ENCODE data around the gene TMCO1.
"Not testable (repeated sequence)": the region's sequence is repeated elsewhere in the genome, so short reads cannot be mapped to it uniquely, and the experiment has no call there.

The TMCO1 gene

DNA sequence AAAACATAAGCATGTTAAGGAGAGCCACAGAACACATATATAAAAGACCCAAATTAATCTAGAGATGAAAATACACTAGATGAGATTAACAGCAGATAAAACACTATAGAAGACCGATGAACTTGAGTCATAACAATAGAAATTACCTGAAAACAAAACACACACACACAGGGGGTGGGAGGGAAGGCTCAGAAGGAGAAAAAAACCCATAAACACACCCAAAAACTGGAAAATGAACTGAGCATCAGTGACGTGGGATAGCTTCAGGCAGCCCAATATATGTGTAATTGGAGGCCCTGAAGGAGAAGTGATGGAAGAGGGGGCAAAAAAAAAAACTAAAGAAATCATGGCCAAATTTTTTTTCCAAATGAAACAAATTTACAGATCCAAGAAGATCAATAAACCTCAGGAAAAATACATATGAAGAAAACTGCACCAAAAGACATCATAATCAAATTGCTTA, 81.7 kb downstream of the TMCO1 start:
- DNase-seq (ENCODE audit: low read depth) = no peak

DNA sequence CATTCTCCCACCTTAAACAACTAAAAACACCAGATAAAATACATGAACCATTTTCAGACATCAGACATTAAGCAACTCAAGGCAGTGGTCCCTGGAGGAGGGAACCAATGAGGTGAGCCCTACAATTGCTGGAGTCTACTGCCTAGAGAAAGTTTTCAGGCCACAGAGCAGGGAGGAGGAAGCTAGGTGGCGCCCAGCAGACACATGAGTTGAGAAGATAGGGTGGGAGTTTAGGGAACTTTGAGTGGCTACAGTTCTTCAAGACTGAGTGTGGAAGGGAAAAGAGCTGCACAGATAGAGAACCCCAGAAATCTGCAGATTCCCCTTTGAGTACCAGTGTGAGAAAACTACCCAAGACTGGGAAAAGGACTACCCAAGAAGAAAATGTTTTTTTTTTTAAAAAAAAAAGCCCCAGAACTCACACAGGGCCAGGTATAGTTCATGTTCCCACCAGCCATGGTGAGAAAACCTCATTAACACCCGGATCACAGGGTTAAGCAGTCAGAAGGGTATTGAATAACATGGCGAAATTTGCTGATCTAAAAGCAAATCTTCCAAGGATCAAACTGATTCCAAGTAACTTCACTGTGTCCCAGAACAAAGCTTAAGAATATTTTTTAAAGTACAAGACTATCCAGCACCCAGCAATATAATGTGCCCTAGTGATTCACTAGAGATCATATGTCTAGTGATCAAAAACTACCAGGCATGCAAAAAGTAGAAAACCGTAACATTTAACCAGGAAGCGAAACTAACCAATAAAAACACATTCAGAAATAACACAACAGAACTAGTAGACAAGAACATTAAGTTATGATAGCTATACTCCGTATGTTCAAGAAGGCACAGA, 82.3 kb downstream of the TMCO1 start:
- DNase-seq (ENCODE audit: low read depth) = no peak

DNA sequence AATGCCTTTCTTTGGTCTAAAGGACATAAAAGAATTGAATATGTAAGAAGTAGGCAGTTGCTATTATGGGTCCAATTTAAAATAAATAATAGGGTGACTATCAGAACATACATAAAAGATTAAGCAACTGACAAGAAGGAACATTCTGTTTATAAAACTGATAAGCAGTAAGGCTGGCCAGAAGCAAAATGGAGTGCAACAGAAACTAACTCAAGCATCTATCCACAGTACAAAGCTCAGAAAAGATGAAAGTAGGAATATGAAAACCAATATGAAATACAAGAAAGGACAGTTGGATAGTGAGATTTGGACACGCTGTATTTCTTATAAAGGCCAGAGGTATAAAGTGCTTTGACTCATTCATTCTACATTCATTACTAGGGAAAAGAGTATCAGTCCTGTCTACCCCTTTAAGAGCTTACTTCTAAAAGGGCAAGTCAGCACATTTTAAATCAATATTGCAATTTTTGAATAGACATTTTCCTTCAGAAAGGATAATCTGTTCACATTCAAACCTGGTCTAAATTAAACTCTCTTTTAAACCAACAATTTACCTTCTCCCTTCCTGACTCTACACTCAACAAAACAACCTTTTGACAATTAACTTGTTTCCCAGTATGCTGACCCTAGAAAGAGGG, 84.7 kb downstream of the TMCO1 start:
- DNase-seq (ENCODE audit: low read depth) = no peak

DNA sequence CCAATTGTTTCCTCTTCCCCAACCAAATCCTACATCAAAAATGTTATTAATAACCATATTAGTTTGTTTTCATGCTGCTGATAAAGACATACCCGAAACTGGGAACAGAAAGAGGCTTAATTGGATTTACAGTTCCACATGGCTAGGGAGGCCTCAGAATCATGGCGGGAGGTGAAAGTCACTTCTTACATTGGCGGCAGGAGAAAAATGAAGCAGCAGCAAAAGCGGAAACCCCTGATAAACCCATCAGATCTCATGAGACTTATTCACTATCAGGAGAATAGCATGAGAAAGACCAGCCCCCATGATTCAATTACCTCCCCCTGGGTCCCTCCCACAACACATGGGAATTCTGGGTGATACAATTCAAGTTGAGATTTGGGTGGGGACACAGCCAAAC, 87.9 kb downstream of the TMCO1 start:
- not testable (repeated sequence) for DNase-seq (ENCODE audit: low read depth)

DNA sequence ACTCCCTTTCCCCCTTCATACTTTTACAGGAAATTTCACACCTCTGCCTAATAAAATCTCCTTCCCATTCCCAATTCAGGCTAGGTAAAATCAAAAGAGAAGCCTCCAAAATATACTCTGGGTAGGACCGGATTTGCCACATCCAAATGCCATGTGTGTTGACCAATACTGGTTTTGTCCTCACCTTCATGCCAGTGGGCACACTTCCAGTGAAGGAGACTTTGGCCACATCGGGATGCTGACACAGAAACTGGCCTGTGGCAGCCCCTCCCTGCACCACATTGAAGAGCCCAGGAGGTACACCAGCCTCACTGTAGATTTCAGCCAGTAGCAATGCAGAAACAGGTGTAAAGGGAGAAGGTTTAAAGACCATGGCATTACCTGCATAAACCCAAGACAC, 88.4 kb downstream of the TMCO1 start:
- DNase-seq (ENCODE audit: low read depth) = no peak

DNA sequence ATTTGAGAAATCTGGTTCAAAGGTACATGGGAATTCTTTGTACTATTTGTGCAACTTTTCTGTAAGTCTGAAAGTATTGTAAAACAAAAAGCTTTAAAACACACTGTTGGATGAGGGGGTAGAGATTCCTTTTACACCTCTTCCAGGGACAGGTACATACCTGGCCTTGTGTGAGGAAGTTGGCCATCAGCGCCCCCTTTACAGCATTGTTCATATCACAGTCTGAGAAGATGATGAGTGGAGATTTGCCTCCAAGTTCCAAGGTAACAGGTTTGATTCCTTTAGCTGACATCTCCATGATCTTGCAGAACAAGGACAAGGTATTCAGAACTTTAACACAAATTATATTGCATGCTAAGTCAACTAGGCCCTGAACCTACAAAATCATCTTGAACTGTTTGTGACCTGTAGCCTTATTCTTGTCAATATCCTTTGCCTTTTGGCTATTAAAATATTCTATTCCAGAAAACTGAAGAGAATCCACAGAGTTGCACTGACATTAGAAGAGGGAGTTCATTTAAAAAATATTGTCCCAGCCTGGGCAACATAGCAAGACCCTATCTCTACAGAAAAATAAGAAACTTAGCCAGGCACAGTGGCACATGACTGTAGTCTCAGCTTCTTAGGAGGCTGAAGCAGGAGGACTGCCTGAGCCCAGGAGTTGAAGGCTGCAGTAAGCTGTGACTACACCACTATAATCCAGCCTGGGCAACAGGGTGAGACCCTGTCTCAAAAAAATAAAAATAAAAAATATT, 89.2 kb downstream of the TMCO1 start:
- DNase-seq (ENCODE audit: low read depth) = no peak

DNA sequence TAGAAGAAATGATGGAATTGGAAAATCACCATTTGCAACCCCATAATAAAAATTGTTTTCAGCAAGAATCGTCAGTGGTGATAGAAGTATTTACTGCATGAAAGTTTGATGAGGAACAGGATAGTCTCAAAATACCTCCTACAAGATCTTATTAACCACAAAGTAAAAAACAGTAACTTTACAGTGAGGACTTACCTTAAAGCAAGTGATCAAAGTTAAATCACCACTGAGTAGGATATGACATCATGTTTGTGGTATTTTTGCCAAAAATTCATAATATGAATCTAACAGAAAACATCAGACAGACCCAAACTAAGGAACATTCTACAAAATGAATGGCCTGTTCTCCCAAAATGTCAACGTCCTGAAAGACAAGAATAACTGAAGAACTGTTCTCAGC, 90.2 kb downstream of the TMCO1 start:
- DNase-seq (ENCODE audit: low read depth) = no peak

Data from stromal cell of bone marrow (primary cell).